HepG2 (cell line): Measurements from ENCODE around the gene CARMIL3. TPM values are rescaled to one million over a fixed set of nuclear protein-coding genes. Genes with fewer than 3 reads are reported as not detected.

ENCODE experiments used
- ATF2 ChIP-seq: sonication (generic); formaldehyde crosslinking; IDR thresholded peaks from 2 replicates; pipeline ENCODE4 v1.4.0; 2020; ENCODE audit warnings: missing genetic modification reagents
- CBX1 ChIP-seq: IDR thresholded peaks from one replicate; pipeline ENCODE4 v1.6.1; 2016; ENCODE audit warnings: antibody characterized with exemption, low read depth
- CEBPG ChIP-seq: IDR thresholded peaks from 2 replicates; pipeline ENCODE4 v1.6.1; 2016
- CEBPZ ChIP-seq: IDR thresholded peaks from 2 replicates; pipeline ENCODE4 v1.6.1; 2012; ENCODE audit warnings: low read length, improper control_type of control experiment
- DBP ChIP-seq: sonication (generic); formaldehyde crosslinking; IDR thresholded peaks from 2 replicates; pipeline ENCODE4 v1.4.0; 2020; ENCODE audit warnings: missing genetic modification reagents; ENCODE audit errors: not compliant biosample characterization
- GFI1 ChIP-seq: sonication (generic); formaldehyde crosslinking; IDR thresholded peaks from 2 replicates; pipeline ENCODE4 v1.5.0; 2020; ENCODE audit warnings: missing genetic modification reagents, mild to moderate bottlenecking, borderline replicate concordance
- GZF1 ChIP-seq: sonication (generic); formaldehyde crosslinking; IDR thresholded peaks from 2 replicates; pipeline ENCODE4 v1.5.1; 2020; ENCODE audit warnings: mild to moderate bottlenecking, missing genetic modification reagents
- NFE2 ChIP-seq: sonication (generic); formaldehyde crosslinking; IDR thresholded peaks from 2 replicates; pipeline ENCODE4 v1.4.0; 2020; ENCODE audit warnings: missing genetic modification reagents
- NPAS2 ChIP-seq: sonication (generic); formaldehyde crosslinking; IDR thresholded peaks from 2 replicates; pipeline ENCODE4 v1.8.0; 2022; ENCODE audit warnings: mild to moderate bottlenecking, missing genetic modification reagents, borderline replicate concordance
- PRMT3 ChIP-seq: sonication (generic); formaldehyde crosslinking; IDR thresholded peaks from 2 replicates; pipeline ENCODE4 v1.8.1; 2022; ENCODE audit warnings: low read depth, mild to moderate bottlenecking, moderate library complexity, missing genetic modification reagents, borderline replicate concordance
- RBM22 ChIP-seq: fragments of 200-400 bp; formaldehyde crosslinking; optimal IDR thresholded peaks from 2 replicates; pipeline ENCODE3; 2017; ENCODE audit warnings: mild to moderate bottlenecking, low read length, moderate library complexity
- RFX3 ChIP-seq: IDR thresholded peaks from 2 replicates; pipeline ENCODE4 v1.6.1; 2016; ENCODE audit warnings: missing biosample characterization, missing genetic modification reagents
- TFE3 ChIP-seq: IDR thresholded peaks from 2 replicates; pipeline ENCODE4 v1.6.1; 2016
- ZBTB37 ChIP-seq: sonication (generic); formaldehyde crosslinking; IDR thresholded peaks from 2 replicates; pipeline ENCODE4 v1.4.0; 2020; ENCODE audit warnings: mild to moderate bottlenecking, missing genetic modification reagents
- ZBTB42 ChIP-seq: sonication (generic); formaldehyde crosslinking; IDR thresholded peaks from 2 replicates; pipeline ENCODE4 v1.5.0; 2020; ENCODE audit warnings: mild to moderate bottlenecking, missing genetic modification reagents
- ZFX ChIP-seq: sonication (generic); formaldehyde crosslinking; IDR thresholded peaks from 2 replicates; pipeline ENCODE4 v1.4.0; 2020; ENCODE audit warnings: mild to moderate bottlenecking, low read depth, missing genetic modification reagents, moderate library complexity
- ZNF274 ChIP-seq: sonication (generic); formaldehyde crosslinking; IDR thresholded peaks from 2 replicates; pipeline ENCODE4 v1.5.1; 2020; ENCODE audit warnings: mild to moderate bottlenecking, missing genetic modification reagents
- ZNF672 ChIP-seq: sonication (generic); formaldehyde crosslinking; IDR thresholded peaks from 2 replicates; pipeline ENCODE4 v1.8.1; 2022; ENCODE audit warnings: missing genetic modification reagents
- ZNF674 ChIP-seq: sonication (generic); formaldehyde crosslinking; IDR thresholded peaks from 2 replicates; pipeline ENCODE4 v1.5.0; 2020; ENCODE audit warnings: low read depth, mild to moderate bottlenecking, missing genetic modification reagents
- ZNF713 ChIP-seq: sonication (generic); formaldehyde crosslinking; IDR thresholded peaks from 2 replicates; pipeline ENCODE4 v1.4.0; 2020; ENCODE audit warnings: mild to moderate bottlenecking, missing genetic modification reagents
- ZNF878 ChIP-seq: sonication (generic); formaldehyde crosslinking; IDR thresholded peaks from 2 replicates; pipeline ENCODE4 v1.8.1; 2023; ENCODE audit warnings: mild to moderate bottlenecking, missing genetic modification reagents, moderate library complexity
- ZSCAN9 ChIP-seq: IDR thresholded peaks from 2 replicates; pipeline ENCODE4 v1.6.1; 2016; ENCODE audit warnings: borderline replicate concordance
- ZZZ3 ChIP-seq: sonication (generic); formaldehyde crosslinking; IDR thresholded peaks from 2 replicates; pipeline ENCODE4 v1.4.0; 2020; ENCODE audit warnings: missing genetic modification reagents, mild to moderate bottlenecking, borderline replicate concordance
- polyA plus RNA-seq, 8 experiments: library from polyadenylated mRNA; depleted of rRNA in 3 of 8; stranded (reverse) in 7 of 8; unstranded in 1 of 8; fragments of >200 nt; fragmentation: Illumina TruSeq in 4 of 8; extraction: Trizol in 4 of 8; gene quantifications; 2 replicates each; pipeline versions ENCODE4 v1.2.1 to v1.2.3, GENCODE V29; 2011 to 2016; ENCODE audit warnings: low read depth in 4 of 8, missing spikeins in 1 of 8, mixed read lengths in 1 of 8; ENCODE audit not compliant: insufficient read depth in 1 of 8
- total RNA-seq, 5 experiments: library from RNA; depleted of rRNA; stranded (reverse); fragments of >200 nt; fragmentation: Illumina TruSeq; extraction: Trizol; gene quantifications; 2 replicates each; pipeline ENCODE4 v1.2.3, GENCODE V29; 2016; ENCODE audit warnings: low read depth in 1 of 5

CARMIL3 gene
- total and polyA plus RNA-seq, 2 of the 13 experiments (the other 11 are each of a cell fraction or from before 2014, with no cell fraction given): 0.27 to 0.55 TPM

- peak; percentile 55; the same call in 1 of the 2 replicates for TF ChIP-seq ATF2 (CRISPR knock-in tag)
- TF ChIP-seq ZZZ3 (CRISPR knock-in tag): no peak
- TF ChIP-seq NPAS2: no peak
- no peak for TF ChIP-seq ZSCAN9 (CRISPR knock-in tag)
- no peak for TF ChIP-seq ZBTB42 (CRISPR knock-in tag)
- TF ChIP-seq CEBPG (CRISPR knock-in tag): 0 out of 2 replicates have a peak, but pooled peaks have one; percentile 31
- no peak for TF ChIP-seq ZNF878
- TF ChIP-seq CBX1: no peak
- no peak for TF ChIP-seq CEBPZ
- peak; percentile 65 for TF ChIP-seq ZFX (CRISPR knock-in tag)
- TF ChIP-seq GFI1 (CRISPR knock-in tag): no peak
- no peak for TF ChIP-seq ZNF674
- no peak for TF ChIP-seq NFE2
- TF ChIP-seq ZNF713: no peak
- no peak for TF ChIP-seq RFX3 (CRISPR knock-in tag)
- no peak for TF ChIP-seq ZNF672 (CRISPR knock-in tag)
- TF ChIP-seq ZBTB37 (CRISPR knock-in tag): no peak
- peak; percentile 51; the same call in 1 of the 2 replicates for TF ChIP-seq TFE3 (CRISPR knock-in tag)
- TF ChIP-seq ZNF274 (CRISPR knock-in tag): no peak
- TF ChIP-seq GZF1 (CRISPR knock-in tag): no peak
- TF ChIP-seq PRMT3: no peak
- no peak for TF ChIP-seq DBP
- TF ChIP-seq RBM22: no peak
These were observed 6.6 kb downstream of the CARMIL3 start (continued) for GRCh38 chr14:24058260-24058950.
